Measurements from ENCODE around the gene CDHR5. TPM values are rescaled to one million over a fixed set of nuclear protein-coding genes. Genes with fewer than 3 reads are reported as not detected.

CDHR5 gene
- total RNA-seq, 1 experiment from 2014 or later, result not detected

DNA sequence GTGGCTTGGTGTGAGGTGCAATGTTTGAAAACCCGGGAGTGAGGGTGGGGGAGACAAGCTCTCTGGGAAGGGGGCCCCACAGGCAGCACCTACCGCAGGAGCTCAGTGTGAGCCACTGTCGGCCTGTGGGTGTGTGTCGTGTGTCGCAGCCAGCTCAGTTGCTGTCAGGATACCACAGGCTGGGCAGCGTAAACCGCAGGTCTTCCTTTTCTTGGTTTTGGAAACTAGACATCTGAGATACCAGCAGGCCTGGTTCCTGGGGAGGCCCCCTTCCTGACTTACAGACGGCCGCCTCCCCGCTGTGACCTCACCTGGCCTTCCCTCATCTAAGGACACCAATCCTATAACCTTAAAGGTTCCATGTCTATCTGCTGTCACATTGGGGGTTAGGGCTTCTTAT, 28.4 kb downstream of the CDHR5 start:
- H3K27me3 ChIP-seq (ENCODE audit: low read length), result no peaks in the 10 kb centered on the region
- no peak overlapping the region for H2AFZ ChIP-seq (ENCODE audit: low read length)
- DNase-seq, result no peak
- no peak overlapping the region for H3K4me3 ChIP-seq (ENCODE audit: low read length)
- H3K79me2 ChIP-seq (ENCODE audit: low read length), result 0 out of 2 replicates have a peak, but pooled peaks cover 5% of the 10 kb centered on the region
- no peaks in the 10 kb centered on the region for H3K9me3 ChIP-seq (ENCODE audit: low read length)
- no peaks in the 10 kb centered on the region for H3K4me1 ChIP-seq (ENCODE audit: low read length)
- H3K9ac ChIP-seq (ENCODE audit: low read length), result no peak overlapping the region
- no peak overlapping the region for H3K4me2 ChIP-seq (ENCODE audit: low read depth, low read length, poor library complexity, severe bottlenecking)
- H3K27ac ChIP-seq (ENCODE audit: low read length), result no peak overlapping the region
- peaks cover 15% of the 10 kb centered on the region; the same call in 1 of the 2 replicates for H3K36me3 ChIP-seq (ENCODE audit: insufficient read depth, low read length)
- H3K9me2 ChIP-seq (replicated peaks; ENCODE audit: insufficient read depth, low read length), result no peaks in the 10 kb centered on the region
- 0 out of 2 replicates have a peak, but pooled peaks cover 15% of the 10 kb centered on the region for H4K20me1 ChIP-seq (ENCODE audit: insufficient read depth, low read depth, low read length)

DNA sequence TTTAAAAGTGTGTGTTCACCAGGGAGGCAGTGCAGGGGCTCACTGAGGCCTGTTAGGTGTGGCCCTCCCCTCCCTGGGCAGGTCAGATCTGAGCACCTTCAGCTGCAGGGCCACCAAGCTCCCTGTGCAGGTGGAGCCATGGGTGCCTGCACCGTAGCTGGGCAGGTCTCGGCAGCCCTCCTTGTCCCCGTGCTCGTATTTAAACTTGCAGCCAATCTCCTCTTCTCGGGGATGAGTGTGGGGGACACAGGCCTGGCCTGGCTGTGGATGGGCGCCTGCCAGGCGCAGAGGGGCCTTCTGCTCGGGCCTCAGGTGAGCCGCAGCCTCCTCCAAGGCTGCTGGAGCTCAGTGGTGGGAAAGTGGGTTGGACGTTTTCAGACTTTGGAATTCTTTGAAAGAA, 29.4 kb downstream of the CDHR5 start:
- Histone ChIP-seq H3K27ac (ENCODE audit: low read length) (no peak overlapping the region), H3K9ac (ENCODE audit: low read length) (no peak overlapping the region), H3K27me3 (ENCODE audit: low read length) (no peaks in the 10 kb centered on the region), H3K4me3 (ENCODE audit: low read length) (no peak overlapping the region), H2AFZ (ENCODE audit: low read length) (no peak overlapping the region), H4K20me1 (ENCODE audit: insufficient read depth, low read depth, low read length) (peaks cover 15% of the 10 kb centered on the region; the same call in 1 of the 2 replicates), H3K4me1 (ENCODE audit: low read length) (no peaks in the 10 kb centered on the region), H3K79me2 (ENCODE audit: low read length) (0 out of 2 replicates have a peak, but pooled peaks cover 5% of the 10 kb centered on the region), H3K9me2 (replicated peaks; ENCODE audit: insufficient read depth, low read length) (no peaks in the 10 kb centered on the region), H3K9me3 (ENCODE audit: low read length) (no peaks in the 10 kb centered on the region), H3K36me3 (ENCODE audit: insufficient read depth, low read length) (peaks cover 18% of the 10 kb centered on the region; the same call in 1 of the 2 replicates), H3K4me2 (ENCODE audit: low read depth, low read length, poor library complexity, severe bottlenecking) (no peak overlapping the region)
- no peak for DNase-seq

DNA sequence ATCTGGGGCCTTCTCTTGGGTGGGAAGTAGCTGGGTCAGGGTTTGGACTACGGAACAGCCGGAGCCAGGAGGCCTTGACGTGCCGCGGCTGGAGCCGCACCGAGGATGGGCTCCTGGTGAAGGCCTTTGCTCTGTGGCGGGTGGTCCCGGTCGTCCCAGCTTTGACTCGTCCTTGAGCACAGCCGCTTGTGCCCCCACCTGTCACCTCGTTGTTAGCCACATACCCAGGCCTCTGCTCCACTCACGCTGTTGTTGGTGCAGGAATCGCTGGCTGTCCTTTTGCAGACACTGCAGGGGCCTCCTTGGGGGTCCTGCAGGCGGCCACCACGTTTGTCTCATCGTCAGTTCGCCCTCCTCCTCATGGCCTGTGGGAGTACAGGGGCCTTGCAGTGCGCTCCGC, 31.4 kb downstream of the CDHR5 start:
- Histone ChIP-seq H3K4me2 (ENCODE audit: low read depth, low read length, poor library complexity, severe bottlenecking) (no peak overlapping the region), H3K4me1 (ENCODE audit: low read length) (no peaks in the 10 kb centered on the region), H4K20me1 (ENCODE audit: insufficient read depth, low read depth, low read length) (peaks cover 25% of the 10 kb centered on the region; the same call in 1 of the 2 replicates), H3K27me3 (ENCODE audit: low read length) (no peaks in the 10 kb centered on the region), H3K9me2 (replicated peaks; ENCODE audit: insufficient read depth, low read length) (no peaks in the 10 kb centered on the region), H3K9ac (ENCODE audit: low read length) (no peak overlapping the region), H3K79me2 (ENCODE audit: low read length) (0 out of 2 replicates have a peak, but pooled peaks cover 16% of the 10 kb centered on the region), H3K9me3 (ENCODE audit: low read length) (no peaks in the 10 kb centered on the region), H3K4me3 (ENCODE audit: low read length) (no peak overlapping the region), H2AFZ (ENCODE audit: low read length) (no peak overlapping the region), H3K36me3 (ENCODE audit: insufficient read depth, low read length) (peaks cover 12% of the 10 kb centered on the region; the same call in 1 of the 2 replicates), H3K27ac (ENCODE audit: low read length) (no peak overlapping the region)
- no peak for DNase-seq

DNA sequence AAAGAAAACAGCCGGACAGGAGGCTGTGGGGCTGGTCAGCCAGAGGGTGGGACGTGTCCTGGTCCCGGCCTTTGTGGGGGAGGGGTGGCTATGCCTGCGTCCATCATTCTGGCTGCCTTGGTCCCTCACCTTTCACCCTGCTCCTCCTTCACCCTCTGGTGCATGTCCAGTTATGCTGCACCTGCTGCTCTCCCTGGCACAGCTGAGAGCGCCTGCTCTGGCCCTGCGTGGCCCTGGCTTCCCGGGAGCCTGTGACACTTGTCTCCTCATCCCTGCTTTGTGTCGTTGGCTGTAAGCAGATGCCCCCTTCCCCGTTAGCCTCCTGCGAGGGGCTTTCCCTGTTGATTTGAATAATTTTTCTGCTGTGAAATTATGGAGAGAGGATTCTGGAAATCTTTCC, 31.8 kb downstream of the CDHR5 start:
- Histone ChIP-seq H3K79me2 (ENCODE audit: low read length) (0 out of 2 replicates have a peak, but pooled peaks cover 16% of the 10 kb centered on the region), H3K4me1 (ENCODE audit: low read length) (no peaks in the 10 kb centered on the region), H4K20me1 (ENCODE audit: insufficient read depth, low read depth, low read length) (peaks cover 25% of the 10 kb centered on the region; the same call in 1 of the 2 replicates), H3K9ac (ENCODE audit: low read length) (no peak overlapping the region), H3K9me2 (replicated peaks; ENCODE audit: insufficient read depth, low read length) (no peaks in the 10 kb centered on the region), H3K9me3 (ENCODE audit: low read length) (no peaks in the 10 kb centered on the region), H3K27ac (ENCODE audit: low read length) (no peak overlapping the region), H2AFZ (ENCODE audit: low read length) (no peak overlapping the region), H3K27me3 (ENCODE audit: low read length) (no peaks in the 10 kb centered on the region), H3K4me3 (ENCODE audit: low read length) (no peak overlapping the region), H3K4me2 (ENCODE audit: low read depth, low read length, poor library complexity, severe bottlenecking) (no peak overlapping the region), H3K36me3 (ENCODE audit: insufficient read depth, low read length) (peaks cover 15% of the 10 kb centered on the region; the same call in 1 of the 2 replicates)
- DNase-seq, result no peak

DNA sequence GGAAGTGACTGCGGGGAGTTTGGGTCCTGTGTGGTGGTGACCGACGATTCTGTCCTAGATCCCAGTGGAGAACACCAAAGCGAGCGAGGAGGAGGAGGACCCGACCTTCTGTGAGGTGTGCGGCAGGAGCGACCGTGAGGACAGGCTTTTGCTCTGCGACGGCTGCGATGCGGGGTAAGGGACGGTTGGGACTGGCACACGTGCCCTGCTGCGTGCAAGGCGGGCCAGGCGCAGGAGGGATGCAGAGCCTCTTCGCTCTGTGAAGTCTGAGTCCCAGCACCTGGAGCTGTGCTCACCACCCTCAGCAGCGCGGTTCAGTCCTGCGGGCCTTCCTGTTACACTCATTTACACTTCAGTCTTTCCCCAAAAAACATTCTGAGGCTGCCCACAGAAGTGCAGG, 32.3 kb downstream of the CDHR5 start:
- peaks cover 15% of the 10 kb centered on the region; the same call in 1 of the 2 replicates for H3K36me3 ChIP-seq (ENCODE audit: insufficient read depth, low read length)
- no peak overlapping the region for H3K4me2 ChIP-seq (ENCODE audit: low read depth, low read length, poor library complexity, severe bottlenecking)
- H2AFZ ChIP-seq (ENCODE audit: low read length), result no peak overlapping the region
- peaks cover 25% of the 10 kb centered on the region; the same call in 1 of the 2 replicates for H4K20me1 ChIP-seq (ENCODE audit: insufficient read depth, low read depth, low read length)
- no peaks in the 10 kb centered on the region for H3K9me3 ChIP-seq (ENCODE audit: low read length)
- H3K4me3 ChIP-seq (ENCODE audit: low read length), result no peak overlapping the region
- H3K27me3 ChIP-seq (ENCODE audit: low read length), result no peaks in the 10 kb centered on the region
- H3K9me2 ChIP-seq (replicated peaks; ENCODE audit: insufficient read depth, low read length), result no peaks in the 10 kb centered on the region
- H3K27ac ChIP-seq (ENCODE audit: low read length), result no peak overlapping the region
- H3K4me1 ChIP-seq (ENCODE audit: low read length), result no peaks in the 10 kb centered on the region
- no peak overlapping the region for H3K9ac ChIP-seq (ENCODE audit: low read length)
- H3K79me2 ChIP-seq (ENCODE audit: low read length), result 0 out of 2 replicates have a peak, but pooled peaks cover 16% of the 10 kb centered on the region
- DNase-seq, result no peak

DNA sequence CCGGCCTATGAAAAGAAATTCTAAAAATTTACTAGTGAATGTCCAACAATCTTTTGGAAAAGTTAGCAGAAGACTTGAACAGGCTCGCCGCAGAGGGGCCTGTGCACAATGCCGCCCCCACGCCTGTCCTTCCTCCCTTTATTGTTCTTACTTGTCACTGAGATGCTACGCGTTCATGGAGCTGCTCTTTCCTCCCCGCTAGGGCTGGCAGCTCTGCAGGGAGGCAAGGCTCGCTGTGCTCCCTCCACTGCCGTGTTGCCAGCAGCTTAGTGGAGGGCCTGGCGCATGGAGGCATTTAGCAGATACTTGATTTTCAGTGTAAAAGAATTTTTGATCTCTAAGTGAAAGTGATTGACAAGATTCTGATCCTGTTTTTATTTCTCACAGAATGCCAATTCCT, 33.8 kb downstream of the CDHR5 start:
- Histone ChIP-seq H3K4me1 (ENCODE audit: low read length) (no peaks in the 10 kb centered on the region), H3K27ac (ENCODE audit: low read length) (no peak overlapping the region), H3K36me3 (ENCODE audit: insufficient read depth, low read length) (peaks cover 15% of the 10 kb centered on the region; the same call in 1 of the 2 replicates), H3K4me3 (ENCODE audit: low read length) (no peak overlapping the region), H3K9me2 (replicated peaks; ENCODE audit: insufficient read depth, low read length) (no peaks in the 10 kb centered on the region), H2AFZ (ENCODE audit: low read length) (no peak overlapping the region), H4K20me1 (ENCODE audit: insufficient read depth, low read depth, low read length) (peaks cover 17% of the 10 kb centered on the region; the same call in 1 of the 2 replicates), H3K9ac (ENCODE audit: low read length) (no peak overlapping the region), H3K9me3 (ENCODE audit: low read length) (no peaks in the 10 kb centered on the region), H3K4me2 (ENCODE audit: low read depth, low read length, poor library complexity, severe bottlenecking) (no peak overlapping the region), H3K79me2 (ENCODE audit: low read length) (0 out of 2 replicates have a peak, but pooled peaks cover 16% of the 10 kb centered on the region), H3K27me3 (ENCODE audit: low read length) (no peaks in the 10 kb centered on the region)
- no peak for DNase-seq

DNA sequence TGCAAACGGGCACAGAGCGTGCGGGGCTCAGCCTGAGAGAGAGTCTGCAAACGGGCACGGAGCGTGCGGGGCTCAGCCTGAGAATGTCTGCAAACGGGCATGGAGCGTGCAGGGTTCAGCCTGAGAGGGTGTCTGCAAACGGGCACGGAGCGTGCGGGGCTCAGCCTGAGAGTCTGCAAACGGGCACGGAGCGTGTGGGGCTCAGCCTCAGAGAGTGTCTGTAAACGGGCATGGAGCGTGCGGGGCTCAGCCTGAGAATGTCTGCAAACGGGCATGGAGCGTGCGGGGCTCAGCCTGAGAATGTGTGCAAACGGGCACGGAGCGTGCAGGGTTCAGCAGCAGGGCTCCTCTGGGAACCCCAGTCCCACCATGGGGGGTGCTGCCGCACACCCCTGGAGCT, 35.0 kb downstream of the CDHR5 start:
- no peak overlapping the region for H3K9ac ChIP-seq (ENCODE audit: low read length)
- H3K9me2 ChIP-seq (replicated peaks; ENCODE audit: insufficient read depth, low read length), result no peaks in the 10 kb centered on the region
- no peak overlapping the region for H3K4me3 ChIP-seq (ENCODE audit: low read length)
- DNase-seq, result no peak
- no peaks in the 10 kb centered on the region for H3K4me1 ChIP-seq (ENCODE audit: low read length)
- H3K4me2 ChIP-seq (ENCODE audit: low read depth, low read length, poor library complexity, severe bottlenecking), result no peak overlapping the region
- H3K9me3 ChIP-seq (ENCODE audit: low read length), result no peaks in the 10 kb centered on the region
- H3K36me3 ChIP-seq (ENCODE audit: insufficient read depth, low read length), result peaks cover 15% of the 10 kb centered on the region; the same call in 1 of the 2 replicates
- H3K27ac ChIP-seq (ENCODE audit: low read length), result no peak overlapping the region
- peaks cover 11% of the 10 kb centered on the region; the same call in 1 of the 2 replicates for H4K20me1 ChIP-seq (ENCODE audit: insufficient read depth, low read depth, low read length)
- H3K79me2 ChIP-seq (ENCODE audit: low read length), result 0 out of 2 replicates have a peak, but pooled peaks cover 16% of the 10 kb centered on the region
- H3K27me3 ChIP-seq (ENCODE audit: low read length), result no peaks in the 10 kb centered on the region
- H2AFZ ChIP-seq (ENCODE audit: low read length), result no peak overlapping the region

DNA sequence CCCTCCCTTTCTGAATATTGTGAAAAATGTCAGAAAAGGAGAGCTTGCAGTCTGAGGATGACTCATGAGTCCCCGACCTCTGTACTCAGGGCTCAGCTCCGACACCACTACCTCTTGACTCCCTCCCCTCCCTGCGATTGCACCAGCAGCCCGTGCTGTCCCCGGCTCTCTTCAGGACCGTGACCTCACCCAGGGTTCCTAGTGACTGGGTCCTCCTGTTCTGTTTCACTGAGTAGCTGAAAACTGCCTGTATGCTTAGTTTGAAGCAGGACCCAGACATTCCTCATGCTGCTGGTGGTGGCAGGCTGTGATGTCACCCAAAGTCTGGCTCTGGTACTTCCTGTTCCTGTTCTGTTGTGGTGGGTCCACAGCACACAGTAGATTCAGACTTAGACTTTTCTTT, 36.8 kb downstream of the CDHR5 start:
- Histone ChIP-seq H4K20me1 (ENCODE audit: insufficient read depth, low read depth, low read length) (peaks cover 11% of the 10 kb centered on the region; the same call in 1 of the 2 replicates), H3K9me2 (replicated peaks; ENCODE audit: insufficient read depth, low read length) (no peaks in the 10 kb centered on the region), H3K9me3 (ENCODE audit: low read length) (no peaks in the 10 kb centered on the region), H2AFZ (ENCODE audit: low read length) (no peak overlapping the region), H3K27ac (ENCODE audit: low read length) (no peak overlapping the region), H3K4me2 (ENCODE audit: low read depth, low read length, poor library complexity, severe bottlenecking) (no peak overlapping the region), H3K4me3 (ENCODE audit: low read length) (no peak overlapping the region), H3K79me2 (ENCODE audit: low read length) (peaks cover 26% of the 10 kb centered on the region), H3K4me1 (ENCODE audit: low read length) (no peaks in the 10 kb centered on the region), H3K36me3 (ENCODE audit: insufficient read depth, low read length) (peaks cover 22% of the 10 kb centered on the region), H3K9ac (ENCODE audit: low read length) (no peak overlapping the region), H3K27me3 (ENCODE audit: low read length) (no peaks in the 10 kb centered on the region)
- DNase-seq, result no peak

Measured in Karpas-422 (cell line).